NCI-H2171 treated with DMSO at 0.1 percent for 48 hours (cell line): ENCODE measurements around the gene WBP1.
A peak's percentile ranks its signal among the peaks of the same experiment; 100 is the strongest.
"Not testable (repeated sequence)": the region's sequence is repeated elsewhere in the genome, so short reads cannot be mapped to it uniquely, and the experiment has no call there.

Experiments
- DNase-seq: peaks from one replicate; lab custom pipeline; 2025; lab: John Stamatoyannopoulos, UW

Gene WBP1

DNA sequence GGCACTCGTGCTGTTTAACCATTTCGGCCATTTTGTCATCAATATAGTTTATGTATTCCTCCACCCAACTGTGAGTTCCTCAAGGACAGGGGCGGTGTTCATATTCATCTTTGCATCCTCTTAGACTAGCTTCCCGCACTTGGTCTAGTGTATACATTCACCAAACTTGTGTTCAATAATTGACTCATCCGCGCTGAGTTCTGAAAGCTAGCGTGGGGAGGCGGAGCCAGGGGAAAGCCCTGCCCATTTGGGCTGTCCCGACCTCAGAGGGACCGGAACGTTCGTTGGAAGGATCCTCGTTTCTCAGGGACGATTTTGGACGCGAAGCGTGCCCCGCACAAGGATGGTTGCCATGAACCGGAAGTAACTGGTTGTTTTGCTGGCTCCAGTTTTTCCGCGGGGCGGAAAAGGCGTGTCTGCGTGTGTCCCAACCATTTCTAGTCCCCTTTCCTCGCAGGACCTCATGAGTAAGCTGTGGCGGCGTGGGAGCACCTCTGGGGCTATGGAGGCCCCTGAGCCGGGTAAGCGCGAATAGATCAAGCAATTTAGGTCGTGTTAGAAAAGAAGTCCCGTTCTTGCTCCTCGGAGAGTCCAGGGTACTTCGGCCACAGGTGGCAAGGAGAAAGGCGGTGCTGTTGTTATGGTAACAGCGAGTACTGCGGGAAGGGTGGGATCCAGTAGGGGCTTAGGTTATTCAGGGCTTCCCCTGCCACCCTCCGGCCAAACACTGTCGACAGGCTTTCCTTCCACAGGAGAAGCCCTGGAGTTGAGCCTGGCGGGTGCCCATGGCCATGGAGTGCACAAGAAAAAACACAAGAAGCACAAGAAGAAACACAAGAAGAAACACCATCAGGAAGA, 3.4 kb upstream of the WBP1 start, which contains the start of gene INO80B:
INO80B (plus strand) TSS at position 434 of the 858 bp plus-strand sequence; CDS start at position 464, 30 bp downstream.
- DNase-seq, result peak; percentile 98

DNA sequence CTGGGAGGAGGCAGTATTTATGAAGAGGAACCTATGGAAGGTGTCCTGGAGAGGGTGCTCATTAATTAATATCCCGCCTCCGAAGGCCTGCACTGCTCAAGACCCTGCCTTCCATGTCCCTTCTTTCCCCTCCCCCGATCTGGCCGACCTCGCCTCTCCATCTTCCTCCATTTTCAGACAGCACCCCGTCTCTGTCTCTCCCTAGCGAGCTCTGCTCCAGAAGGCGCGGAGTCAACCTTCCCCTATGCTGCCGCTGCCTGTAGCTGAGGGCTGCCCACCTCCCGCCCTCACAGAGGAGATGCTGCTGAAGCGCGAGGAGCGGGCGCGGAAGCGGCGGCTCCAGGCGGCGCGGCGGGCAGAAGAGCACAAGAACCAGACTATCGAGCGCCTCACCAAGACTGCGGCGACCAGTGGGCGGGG, 1.1 kb upstream of the WBP1 start:
- peak; percentile 87 for DNase-seq

DNA sequence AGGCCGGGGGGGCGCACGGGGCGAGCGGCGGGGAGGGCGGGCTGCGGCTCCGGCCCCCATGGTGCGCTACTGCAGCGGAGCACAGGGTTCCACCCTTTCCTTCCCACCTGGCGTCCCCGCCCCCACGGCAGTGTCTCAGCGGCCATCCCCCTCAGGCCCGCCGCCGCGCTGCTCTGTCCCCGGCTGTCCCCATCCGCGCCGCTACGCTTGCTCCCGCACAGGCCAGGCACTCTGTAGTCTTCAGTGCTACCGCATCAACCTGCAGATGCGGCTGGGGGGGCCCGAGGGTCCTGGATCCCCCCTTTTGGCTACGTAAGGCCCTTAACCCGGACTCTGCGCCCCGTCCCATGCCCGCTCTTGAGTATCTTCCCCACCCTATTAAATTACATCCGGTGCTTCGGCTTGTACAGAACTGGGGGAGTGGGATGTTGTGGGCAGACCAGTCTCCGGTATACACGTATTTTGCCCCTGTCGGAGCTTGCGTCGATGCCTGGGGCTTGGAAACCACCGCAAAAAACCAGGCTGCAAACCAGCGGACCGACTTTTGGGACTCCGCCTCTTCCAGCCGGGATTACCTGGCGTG, 598 bp upstream of the WBP1 start:
- peak; percentile 87 for DNase-seq

DNA sequence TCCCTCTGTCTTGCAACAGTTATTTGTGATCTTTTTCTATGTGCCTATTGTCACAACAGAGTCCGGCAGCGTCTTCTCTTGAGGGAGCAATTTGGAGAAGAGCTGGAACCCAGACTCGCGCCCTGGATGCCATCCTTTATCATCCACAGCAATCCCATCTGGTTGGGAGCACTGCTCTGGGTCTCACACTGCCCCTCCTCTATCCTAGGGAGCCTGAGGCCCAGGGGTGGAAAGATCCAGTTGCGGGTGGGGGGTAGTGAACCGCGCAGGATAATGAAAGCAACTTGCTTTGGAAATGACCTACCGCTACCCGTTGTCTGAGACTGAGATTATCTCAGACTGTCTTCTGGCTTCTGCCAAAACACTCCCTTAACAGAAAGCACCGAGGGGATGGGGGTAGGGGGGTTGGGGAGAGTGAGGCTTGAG, 713 bp downstream of the WBP1 start:
- no peak for DNase-seq

DNA sequence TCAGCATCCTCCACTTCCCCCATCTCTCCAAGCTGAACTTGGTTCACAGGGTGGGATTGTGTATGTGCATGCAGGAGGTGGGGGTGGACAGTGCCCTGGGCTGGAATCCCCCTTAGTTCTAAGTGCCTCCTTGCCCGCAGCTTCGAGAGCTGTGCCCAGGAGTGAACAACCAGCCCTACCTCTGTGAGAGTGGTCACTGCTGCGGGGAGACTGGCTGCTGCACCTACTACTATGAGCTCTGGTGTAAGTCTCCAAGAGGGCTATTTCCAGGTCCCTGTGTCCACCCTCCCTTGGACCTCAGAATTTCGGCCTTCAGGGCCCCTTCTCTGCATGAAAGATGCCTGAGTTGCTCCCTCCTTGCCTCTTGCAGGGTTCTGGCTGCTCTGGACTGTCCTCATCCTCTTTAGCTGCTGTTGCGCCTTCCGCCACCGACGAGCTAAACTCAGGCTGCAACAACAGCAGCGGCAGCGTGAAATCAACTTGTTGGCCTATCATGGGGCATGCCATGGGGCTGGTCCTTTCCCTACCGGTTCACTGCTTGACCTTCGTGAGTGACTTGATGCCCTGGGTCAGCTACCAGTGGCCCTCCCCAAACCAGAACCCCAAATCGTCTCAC, 1.4 kb downstream of the WBP1 start:
- not testable (repeated sequence) for DNase-seq

DNA sequence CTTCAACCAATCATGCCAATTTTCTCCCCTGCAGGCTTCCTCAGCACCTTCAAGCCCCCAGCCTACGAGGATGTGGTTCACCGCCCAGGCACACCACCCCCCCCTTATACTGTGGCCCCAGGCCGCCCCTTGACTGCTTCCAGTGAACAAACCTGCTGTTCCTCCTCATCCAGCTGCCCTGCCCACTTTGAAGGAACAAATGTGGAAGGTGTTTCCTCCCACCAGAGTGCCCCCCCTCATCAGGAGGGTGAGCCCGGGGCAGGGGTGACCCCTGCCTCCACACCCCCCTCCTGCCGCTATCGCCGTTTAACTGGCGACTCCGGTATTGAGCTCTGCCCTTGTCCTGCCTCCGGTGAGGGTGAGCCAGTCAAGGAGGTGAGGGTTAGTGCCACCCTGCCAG, 1.9 kb downstream of the WBP1 start:
- DNase-seq, result not testable (repeated sequence)

DNA sequence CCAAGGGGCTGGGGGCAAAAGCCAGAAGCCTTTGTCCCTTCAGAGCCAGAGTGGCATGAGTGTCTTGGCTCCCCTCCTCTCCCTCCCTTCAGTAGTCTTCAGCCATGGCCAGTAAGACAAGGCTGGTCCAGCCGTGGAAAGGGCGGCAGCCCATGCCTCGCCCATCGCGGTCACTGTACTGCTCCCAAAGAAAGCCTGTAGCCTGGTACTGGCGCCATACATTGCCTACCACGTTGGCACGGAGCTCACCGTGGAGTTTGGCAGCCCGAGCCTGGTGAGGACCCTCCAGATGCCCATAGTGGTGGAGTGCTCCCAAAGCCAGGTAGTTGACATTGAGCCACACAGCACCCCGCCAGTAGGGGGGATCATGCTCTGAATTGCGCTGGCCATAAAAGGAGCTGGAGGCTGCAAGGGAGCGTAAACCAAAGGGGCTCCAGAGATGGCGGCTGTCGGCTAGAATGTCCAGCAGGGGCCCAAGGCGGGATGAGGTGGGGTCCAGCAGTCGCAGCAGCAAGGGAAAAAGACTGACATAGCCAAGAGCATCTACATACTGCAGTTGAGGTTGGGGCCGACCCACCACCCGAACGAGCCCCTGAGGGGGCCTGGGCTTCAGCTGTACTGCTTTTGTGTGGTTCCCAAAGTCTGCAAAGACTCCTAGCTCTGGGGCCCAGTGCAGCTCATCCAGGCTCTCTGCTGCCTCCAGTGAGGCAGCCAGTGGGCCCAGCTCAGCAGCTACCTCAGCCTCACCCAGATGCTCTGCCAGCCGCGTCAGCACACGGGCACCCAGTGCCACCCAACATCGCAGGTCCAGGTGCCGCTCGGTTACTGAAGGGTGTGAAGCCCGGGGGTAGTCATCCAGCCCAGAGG, 3.2 kb downstream of the WBP1 start:
- no peak for DNase-seq

DNA sequence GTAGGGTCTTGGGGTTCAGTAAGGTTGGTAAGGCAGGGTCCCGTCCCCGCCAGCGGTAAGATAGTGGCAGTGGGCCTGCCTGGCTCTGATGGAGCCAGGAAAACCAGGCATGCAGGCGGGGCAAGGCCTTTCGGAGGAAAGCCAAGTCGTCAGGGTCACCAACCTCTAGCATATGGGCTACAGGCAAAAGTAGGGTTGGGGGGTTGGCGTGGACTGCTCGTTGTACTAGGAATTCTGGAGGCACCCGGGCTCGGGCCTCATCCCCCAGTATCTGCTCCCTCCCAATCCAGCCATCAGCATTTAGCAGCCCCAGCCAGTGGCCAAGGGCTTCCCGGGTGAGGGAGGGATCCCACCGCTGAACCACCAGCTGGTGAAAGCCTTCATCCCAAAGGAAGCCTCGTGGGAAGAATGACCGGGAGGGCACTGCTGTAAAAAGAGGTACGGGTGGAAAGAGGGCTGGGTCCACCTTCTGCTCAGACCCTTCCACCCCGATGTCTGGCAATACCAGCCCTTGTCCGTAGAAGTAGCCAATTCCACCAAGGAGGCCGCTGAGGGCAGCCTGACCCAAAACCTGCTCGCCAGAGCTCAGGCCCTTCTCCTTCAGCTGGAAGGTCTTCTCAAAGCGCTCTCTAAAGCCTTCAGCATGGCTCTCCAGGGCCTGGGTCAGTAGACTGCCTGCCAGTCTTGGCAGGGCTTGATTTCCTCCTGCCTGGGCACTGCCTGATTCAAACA, 4.0 kb downstream of the WBP1 start:
- no peak for DNase-seq

DNA sequence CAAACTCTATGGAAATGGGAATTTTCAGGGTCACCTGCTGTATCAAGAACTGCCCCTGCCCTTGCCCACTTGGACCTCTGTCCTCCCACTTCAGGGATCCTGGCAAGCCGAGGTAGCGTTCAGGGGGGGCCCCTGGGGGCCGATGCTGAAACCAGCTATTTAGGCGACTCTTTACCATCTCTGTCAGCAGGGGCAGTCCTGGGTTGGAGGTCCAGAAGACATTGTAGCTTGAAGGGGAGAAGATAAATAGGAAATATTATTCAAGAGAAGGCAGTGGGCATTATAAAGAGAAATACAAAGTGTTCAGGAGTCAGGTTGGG, 4.5 kb downstream of the WBP1 start:
- no peak for DNase-seq

DNA sequence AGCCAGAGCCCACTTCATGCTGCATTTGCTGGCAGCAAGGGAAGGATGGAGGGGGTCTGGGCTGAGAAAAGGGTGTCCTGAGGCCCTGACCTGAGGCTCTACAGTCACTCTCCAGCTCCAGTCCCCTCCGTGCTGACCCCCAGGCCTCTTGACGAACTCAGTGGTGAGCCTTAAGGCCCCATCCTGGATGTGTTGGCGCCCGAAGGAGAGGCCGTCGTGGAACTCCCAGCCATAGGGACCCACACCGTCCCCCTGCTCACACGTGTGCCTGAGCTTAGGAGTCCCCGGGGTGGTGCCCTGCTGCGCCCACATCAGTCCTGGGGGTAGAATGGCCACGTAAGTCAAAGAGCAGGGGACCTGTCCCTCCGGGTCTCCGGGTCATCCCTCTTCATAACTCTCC, 6.2 kb downstream of the WBP1 start:
- DNase-seq, result no peak

DNA sequence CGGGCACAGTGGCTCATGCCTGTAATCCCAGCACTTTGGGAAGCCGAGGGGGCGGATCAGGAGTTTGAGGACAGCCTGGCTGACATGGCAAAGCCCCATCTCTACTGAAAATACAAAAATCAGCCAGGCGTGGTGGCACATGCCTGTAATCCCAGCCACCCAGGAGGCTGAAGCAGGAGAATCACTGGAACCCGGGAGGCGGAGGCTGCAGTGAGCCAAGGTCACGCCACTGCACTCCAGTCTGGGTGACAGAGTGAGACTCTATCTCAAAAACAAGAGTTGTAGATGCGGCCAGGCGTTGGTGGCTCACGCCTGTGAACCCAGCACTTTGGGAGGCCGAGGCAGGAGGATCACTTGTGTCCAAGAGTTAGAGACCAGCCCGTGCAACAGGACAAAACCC, 12.5 kb downstream of the WBP1 start:
- DNase-seq, result not testable (repeated sequence)

DNA sequence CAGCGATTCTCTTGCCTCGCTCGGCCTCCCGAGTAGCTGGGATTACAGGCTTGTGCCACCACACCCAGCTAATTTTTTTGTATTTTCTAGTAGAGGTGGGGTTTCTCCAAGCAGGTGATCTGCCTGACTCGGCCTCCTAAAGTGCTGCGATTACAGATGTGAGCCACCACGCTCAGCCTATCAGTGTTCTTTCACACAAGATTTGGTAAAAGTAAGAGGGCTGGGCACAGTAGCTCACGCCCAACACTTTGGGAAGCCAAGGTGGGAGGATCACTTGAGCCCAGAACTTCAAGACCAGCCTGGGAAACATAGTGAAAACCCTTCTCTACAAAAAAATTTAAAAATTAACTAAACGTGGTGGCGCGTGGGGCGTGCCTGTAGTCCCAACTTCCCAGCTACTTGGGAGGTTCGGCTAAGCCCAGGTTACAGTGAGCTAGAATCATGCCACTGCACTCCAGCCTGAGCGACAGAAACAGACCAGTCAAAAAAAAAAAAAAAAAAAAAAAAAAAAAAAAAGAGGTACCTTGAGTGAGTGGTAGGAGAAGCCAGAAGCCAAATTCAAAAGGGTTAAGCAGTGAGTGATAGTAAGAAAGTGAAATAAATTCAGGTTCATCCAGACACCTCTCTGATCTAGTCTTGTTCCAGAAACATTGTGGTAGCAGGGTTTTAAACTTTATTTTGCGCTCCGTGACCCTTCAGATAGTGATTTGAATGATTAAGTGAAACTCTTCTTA, 13.3 kb downstream of the WBP1 start:
- peak; percentile 54 for DNase-seq

DNA sequence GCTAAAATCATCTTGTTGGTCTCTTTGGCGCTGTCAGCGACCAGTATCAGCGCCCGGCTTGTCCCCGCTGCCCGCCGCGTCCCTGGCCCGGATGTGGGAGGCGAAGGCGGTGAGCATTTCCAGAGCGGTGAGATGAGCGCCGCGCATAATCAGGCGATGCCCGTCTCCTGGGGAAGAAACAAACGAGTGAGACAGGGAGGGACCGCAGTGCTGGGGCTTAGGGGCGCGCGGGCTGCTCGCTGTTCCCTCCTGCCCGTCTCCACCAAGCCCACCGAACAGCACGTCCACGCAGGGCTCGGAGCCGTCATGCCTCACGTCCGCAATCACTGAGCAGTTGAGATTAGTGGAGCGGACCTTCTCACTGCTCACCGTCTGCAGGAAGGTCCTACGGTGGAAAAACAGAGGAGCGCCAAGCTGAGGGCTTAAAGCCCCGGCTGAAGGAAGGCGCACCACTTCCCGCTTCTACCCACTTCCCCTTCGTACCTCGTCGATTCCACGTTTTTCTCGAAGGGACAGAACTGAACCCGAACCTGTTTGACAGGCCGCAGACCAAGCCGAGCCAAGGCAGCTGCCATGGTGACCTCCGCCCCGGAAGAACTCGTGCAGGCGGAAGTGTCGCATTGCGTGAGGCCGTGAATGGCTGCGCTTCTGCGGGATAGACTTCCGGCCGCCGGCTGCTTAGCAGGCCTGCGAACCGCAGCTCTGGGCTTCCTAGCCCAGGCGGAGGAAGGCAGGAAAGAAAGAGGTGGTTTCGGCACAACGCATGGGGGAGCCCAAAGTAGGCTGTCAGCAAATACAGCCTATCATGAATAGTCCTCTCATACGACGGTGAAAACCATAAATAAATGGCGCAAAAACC, 14.1 kb downstream of the WBP1 start, which contains the start of gene MRPL53:
MRPL53 (minus strand) TSS at position 595 of the 859 bp plus-strand sequence; CDS start at position 575, 20 bp downstream.
- peak; percentile 93 for DNase-seq

DNA sequence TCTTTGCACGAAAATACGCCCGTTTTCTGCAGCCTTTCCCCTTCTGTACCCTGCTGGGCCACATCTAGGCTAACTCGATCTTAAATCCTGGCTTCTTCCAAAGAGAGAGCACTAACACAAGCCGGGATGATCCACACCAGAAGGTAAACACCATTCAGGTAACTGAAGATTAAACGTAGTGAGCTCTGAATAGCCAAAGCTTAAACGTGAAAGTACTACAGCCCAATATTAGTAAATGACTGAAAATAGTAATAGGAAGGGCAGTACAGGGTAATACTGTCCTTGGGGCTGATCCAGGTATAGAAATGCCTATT, 14.7 kb downstream of the WBP1 start:
- DNase-seq, result no peak

DNA sequence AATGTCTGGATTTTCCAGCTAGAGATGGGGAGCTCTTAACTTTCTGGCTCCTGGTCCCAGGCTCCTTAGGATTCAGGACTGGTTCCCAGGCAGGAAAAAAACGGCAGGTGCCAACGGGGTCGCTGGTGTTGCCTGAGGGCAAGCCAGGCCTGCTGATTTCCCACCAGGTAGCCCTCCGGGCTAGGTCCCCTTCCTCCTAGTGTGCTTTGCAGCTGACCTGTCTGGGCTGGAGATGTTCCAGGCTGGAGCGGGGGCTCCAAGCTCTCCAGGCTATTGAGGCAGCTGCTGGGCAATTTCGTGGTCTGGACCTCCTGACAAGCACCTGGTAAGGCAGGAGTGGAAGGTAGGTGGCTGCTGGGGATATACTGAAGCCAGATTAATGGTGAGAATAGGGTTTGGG, 16.2 kb downstream of the WBP1 start:
- DNase-seq, result no peak

DNA sequence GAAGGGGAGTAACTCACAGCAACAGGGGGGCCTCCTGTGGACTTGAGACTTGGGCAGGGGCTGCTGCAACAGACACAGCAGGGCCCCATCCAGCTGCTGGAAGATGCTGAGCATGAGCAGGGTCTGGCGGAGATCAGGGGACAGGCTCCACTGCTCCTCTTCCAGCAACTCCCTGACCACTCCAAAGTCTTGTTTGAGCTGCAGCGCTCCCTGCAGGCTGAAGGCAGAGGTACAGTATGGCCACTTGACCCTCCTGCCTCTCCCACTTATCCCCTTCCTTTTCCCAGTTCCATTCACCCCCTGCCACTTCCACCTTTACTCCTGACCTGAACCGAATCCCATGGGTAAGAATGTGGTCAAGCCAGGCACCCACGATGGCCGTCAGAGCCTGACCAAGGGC, 16.7 kb downstream of the WBP1 start:
- DNase-seq, result no peak

DNA sequence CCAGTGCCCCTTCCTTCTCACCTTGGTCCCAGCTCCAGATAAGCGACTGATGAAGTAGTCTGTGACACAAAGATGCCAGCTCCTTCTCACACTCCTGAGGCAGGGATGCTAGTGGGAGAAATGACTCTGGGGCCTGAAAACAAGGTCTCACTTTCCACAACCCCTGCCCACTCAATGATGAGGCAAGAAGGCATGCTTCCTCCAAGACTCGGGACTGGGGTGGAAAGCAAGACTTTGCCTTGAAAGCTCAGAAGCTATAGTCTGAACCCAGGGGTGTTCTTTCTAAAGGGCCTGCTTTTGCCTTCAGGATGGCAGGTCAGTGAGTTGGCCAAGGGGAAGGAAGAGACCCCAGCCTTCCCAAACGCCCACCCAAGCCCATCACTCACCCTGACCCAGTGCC, 23.2 kb downstream of the WBP1 start:
- DNase-seq, result no peak

DNA sequence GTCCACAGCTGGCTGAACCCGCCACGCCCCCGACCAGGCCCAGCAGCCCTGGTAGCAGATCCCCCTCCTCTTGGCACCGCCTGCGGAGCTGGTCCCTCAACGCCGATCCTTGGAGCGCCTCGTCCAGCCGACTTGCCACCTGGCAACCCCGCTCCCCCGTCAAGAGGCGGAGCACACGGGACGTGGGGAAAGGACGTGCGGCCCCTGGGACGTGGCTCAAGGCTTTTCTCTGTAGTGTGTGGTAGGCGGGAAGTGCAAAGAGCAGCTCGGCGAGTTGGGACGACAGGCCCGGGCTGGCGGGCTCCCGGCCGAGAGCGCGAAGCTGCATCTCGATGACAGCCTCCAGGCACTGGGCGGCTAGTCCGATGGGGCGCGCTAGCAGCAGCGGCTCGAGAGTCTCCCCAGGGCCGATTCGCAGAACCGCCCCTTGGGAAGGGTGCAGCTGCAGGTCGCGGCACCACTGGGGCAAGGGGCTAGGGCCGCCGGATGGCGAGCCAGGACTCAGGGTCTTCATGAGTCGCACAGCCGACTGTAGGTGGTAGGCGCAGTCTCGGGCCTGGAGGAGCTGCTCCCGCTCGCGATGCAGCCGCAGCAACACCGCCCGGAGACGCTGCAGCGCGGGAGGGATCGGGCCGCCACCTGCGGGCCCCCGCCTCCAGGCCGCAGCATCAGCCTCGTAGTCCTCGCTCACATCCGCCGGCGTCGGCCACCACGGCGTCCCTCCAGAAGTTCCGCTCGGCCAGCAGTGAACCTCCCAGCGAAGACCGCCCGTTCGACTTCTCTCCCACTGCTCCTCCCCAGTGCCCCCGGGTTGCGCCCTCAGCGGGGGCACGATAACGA, 23.9 kb downstream of the WBP1 start:
- DNase-seq, result peak; percentile 75
